Activated naive CD8-positive, alpha-beta T cell treated with anti-CD3 and anti-CD28 coated beads, Interleukin-2, amount 10 ng/mL, durations not matched to agents 7 days and 5 days (primary cell): Measurements from ENCODE around the gene KDM5B. TPM values are rescaled to one million over a fixed set of nuclear protein-coding genes. Genes with fewer than 3 reads are reported as not detected.

Experiments used
- ATAC-seq: fragments of 150-1000 bp; cut with Tn5 transposase; one replicate; pipeline ENCODE4 v1.10.0; 2021; ENCODE audit warnings: low read depth, moderate library complexity
- POLR2A ChIA-PET: fragments of 350-600 bp; sonication (Branson Sonifier 250); formaldehyde crosslinking; loops from one replicate; lab custom pipeline; 2021; ENCODE audit warnings: antibody characterized with exemption; lab: Charles Lee
- DNase-seq: peaks from one replicate; pipeline ENCODE4 v3.0.0; 2021
- H3K27ac Mint-ChIP-seq: one replicate; pipeline ENCODE4 v1.8.0; 2022; ENCODE audit warnings: mild to moderate bottlenecking, mixed read lengths
- H3K27me3 Mint-ChIP-seq: one replicate; pipeline ENCODE4 v1.8.0; 2022; ENCODE audit warnings: mild to moderate bottlenecking, moderate library complexity, mixed read lengths
- H3K36me3 Mint-ChIP-seq: one replicate; pipeline ENCODE4 v1.8.0; 2021; ENCODE audit warnings: mild to moderate bottlenecking, mixed read lengths
- H3K4me1 Mint-ChIP-seq: one replicate; pipeline ENCODE4 v1.8.0; 2021; ENCODE audit warnings: mixed read lengths
- H3K4me3 Mint-ChIP-seq: one replicate; pipeline ENCODE4 v1.8.0; 2022; ENCODE audit warnings: mild to moderate bottlenecking, moderate library complexity, mixed read lengths
- H3K9me3 Mint-ChIP-seq: one replicate; pipeline ENCODE4 v1.8.0; 2021; ENCODE audit warnings: mixed read lengths
- total RNA-seq, 2 experiments: library from RNA; stranded (reverse); gene quantifications; one replicate each; pipeline ENCODE4 v1.2.3, GENCODE V29; 2021

KDM5B gene
- total RNA-seq, 2 experiments from 2014 or later: 45.2 to 55.5 TPM

DNA sequence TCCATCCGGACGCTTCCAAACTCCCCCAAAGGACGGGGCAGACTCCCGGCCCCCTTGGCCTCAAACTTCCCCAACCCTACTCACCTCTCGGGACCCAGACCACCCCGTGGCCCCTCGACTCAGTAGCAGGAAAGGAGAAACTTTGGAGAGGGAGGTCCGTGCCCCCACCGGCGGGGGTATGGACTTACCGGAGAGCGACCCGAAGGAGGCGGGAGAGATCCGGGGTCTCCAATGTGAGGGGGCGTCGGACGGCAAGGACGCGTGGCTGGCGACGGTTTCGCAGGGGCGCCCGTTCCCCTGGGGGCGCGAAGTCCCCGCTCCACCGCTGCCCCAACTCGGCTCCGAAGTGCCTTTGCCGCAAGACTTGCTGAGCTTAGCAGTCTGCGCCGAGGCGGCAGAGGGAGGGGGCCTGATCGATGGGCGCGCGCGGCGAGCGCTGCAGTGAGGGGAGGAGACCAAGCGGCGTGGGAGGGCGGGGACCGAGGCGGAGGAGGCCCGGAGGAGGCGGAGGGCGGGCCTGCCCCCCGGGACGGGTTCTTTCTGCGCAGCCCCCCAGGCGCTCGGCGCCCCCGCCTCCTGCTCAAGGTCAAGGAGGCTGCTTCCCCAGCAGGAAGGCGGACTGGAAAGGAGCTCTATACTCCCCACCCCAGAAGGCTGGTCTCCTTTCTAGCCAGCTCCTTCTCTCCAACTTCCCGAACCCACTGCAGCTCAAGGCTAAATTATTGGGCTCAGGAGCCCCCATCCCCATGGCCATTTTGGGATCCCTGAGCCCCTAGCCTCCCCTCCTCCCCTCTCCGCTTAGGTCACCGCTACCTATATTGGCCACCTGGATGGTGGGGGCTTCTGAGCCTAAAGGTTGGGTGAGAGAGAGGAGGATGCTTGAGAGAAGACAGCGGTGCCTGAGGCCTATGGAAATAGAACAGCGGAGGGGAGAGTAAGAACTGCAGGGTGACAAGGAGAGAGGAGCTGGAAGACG is 97.9 kb downstream of the KDM5B start, which contains the start of gene SYT2:
Gene SYT2 (minus strand): TSS at position 385 of the 976 bp plus-strand sequence. CDS start 104,682 bp downstream, outside the sequence.
- peak; percentile 67 for ATAC-seq
- H3K9me3 Mint-ChIP-seq: no peaks in the 10 kb centered on the region
- H3K4me3 Mint-ChIP-seq: no peak within 1 kb of the TSS
- POLR2A ChIA-PET: no interaction called here
- DNase-seq: peak; percentile 41
- H3K36me3 Mint-ChIP-seq: no peaks in the 10 kb centered on the region
- H3K27me3 Mint-ChIP-seq: peaks cover 83% of the 10 kb centered on the region
- peaks cover 2% of the 10 kb centered on the region for H3K4me1 Mint-ChIP-seq
- H3K27ac Mint-ChIP-seq: no peak within 1 kb of the TSS

DNA sequence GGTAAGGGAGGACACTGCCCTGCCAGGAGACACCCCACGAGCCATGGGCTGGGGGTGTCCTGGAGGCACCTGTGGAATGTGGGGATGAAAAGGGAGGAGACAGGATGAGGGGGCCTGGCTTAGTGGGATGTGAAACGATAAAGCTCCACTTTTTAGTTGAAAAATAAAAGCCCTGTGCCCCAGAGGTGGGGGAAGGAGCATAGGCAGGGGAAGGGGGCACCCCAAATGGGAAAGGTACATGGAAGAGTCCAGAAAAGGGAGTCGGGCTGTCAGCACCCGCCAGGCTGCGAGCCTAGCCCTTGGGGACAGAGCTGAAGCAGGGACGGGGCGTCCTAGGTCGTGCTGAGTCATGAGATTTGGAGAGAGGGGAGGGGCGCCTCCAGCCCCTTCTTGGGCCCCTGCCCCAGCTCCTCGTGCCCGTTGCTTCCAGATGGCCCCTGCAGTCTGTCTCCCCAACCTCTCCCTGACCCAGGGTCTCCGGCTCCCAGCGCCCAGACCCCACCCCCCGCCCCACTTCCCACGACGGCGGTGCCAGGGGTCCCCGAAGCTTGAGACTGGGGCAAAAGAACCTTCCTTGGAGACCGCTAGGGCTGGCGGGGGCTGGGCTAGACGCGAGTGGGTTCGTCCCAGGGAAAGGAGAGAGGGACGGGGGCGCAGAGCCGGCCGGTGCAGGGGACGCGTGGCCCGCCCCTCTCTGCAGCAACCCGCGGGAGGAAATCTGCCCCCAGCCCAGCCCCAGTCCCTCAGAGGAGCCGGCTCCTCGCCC is 98.8 kb downstream of the KDM5B start:
- POLR2A ChIA-PET: no interaction called here
- ATAC-seq (no peak), DNase-seq (no peak)
- H3K36me3 Mint-ChIP-seq: no peaks in the 10 kb centered on the region
- peaks cover 84% of the 10 kb centered on the region for H3K27me3 Mint-ChIP-seq
- no peaks in the 10 kb centered on the region for H3K9me3 Mint-ChIP-seq
- H3K27ac Mint-ChIP-seq: no peak overlapping the region
- H3K4me1 Mint-ChIP-seq: peaks cover 2% of the 10 kb centered on the region
- H3K4me3 Mint-ChIP-seq: no peak overlapping the region

DNA sequence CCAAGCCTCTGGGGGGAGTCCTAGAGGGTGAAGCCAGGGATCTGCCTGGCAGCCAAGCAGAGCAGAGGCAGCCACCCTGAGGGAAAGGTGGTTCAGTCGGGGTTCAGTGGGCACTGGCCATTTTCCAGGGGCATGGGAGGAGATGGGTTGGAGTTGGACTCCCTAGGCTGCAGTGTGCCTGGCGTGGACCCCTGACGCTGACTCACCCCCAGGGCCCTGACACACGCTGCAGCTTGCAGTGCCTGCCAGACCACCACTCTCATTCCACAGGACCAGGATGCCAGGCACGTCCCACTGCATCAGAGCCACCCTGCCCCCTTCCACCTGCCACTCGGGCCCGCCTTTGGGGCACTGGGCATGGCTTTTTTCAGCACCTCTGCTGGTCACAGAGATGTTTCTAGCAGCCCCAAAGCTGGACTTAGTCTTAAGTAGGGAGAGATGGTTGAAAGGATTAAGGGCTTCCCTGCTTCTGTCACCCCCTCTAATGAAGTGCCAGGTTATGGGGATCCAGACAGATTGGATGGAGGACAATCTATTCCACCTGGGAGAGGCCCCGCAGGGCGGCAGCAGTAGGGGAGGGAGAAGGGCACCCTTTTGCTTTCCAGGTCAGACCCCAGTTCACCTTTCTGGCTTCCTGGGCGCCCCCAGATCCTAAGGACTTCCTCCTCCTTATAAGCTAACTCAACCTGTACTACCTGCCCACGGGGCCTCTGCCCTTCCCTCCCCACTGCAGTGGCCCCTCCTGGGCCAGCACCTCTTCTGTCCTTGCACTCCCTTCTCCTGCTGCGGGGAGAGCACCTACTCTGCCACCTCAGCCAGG is 99.6 kb downstream of the KDM5B start:
- Mint-ChIP-seq H3K9me3 (no peaks in the 10 kb centered on the region), H3K4me3 (no peak overlapping the region), H3K27me3 (peaks cover 86% of the 10 kb centered on the region), H3K27ac (no peak overlapping the region), H3K36me3 (no peaks in the 10 kb centered on the region), H3K4me1 (peaks cover 2% of the 10 kb centered on the region)
- DNase-seq: no peak
- POLR2A ChIA-PET: no interaction called here
- ATAC-seq: no peak

DNA sequence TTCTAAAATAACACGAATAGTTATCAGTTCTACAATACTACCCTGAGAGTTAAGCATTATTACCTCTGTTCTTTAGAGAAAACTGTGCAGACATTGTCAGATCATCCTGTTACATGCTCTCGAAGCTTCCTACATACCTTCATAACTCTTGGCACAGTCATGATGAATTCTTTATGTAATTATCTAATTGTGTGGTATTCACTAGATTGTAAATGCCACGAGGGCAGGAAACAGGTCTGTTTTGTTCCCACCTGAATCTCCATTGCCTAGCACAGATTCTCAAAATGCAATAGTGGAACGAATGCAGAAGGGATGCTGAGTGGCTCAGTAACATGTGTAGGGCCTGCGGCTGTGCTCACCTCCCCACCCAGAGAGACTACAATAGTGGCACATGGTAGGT is 101.4 kb downstream of the KDM5B start:
- H3K36me3 Mint-ChIP-seq: no peaks in the 10 kb centered on the region
- peaks cover 2% of the 10 kb centered on the region for H3K4me1 Mint-ChIP-seq
- no peaks in the 10 kb centered on the region for H3K9me3 Mint-ChIP-seq
- POLR2A ChIA-PET: no interaction called here
- H3K27ac Mint-ChIP-seq: no peak overlapping the region
- DNase-seq (no peak), ATAC-seq (no peak)
- H3K27me3 Mint-ChIP-seq: peaks cover 83% of the 10 kb centered on the region
- no peak overlapping the region for H3K4me3 Mint-ChIP-seq

DNA sequence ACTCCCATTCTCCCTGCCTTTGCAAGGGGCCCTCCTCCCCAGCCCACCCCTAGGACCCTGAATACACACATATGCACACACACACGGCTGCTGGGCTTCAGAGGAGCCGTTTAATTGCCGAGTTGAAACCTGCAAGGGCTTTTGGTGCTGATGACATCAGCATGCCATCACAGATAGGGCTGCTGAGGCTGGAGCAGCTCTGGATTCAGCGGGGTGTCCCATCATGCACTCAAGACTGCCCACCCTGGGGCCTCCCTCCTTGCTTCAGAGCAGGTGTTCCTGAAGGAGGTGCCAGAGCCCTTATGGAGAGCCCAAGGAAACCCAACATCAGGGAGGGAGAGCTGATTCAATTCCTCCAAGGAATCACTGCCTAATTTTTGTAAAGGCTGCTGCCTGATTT is 103.6 kb downstream of the KDM5B start:
- Mint-ChIP-seq H3K4me1 (no peaks in the 10 kb centered on the region), H3K36me3 (no peaks in the 10 kb centered on the region), H3K27ac (no peak overlapping the region), H3K27me3 (peaks cover 71% of the 10 kb centered on the region), H3K4me3 (no peak overlapping the region), H3K9me3 (no peaks in the 10 kb centered on the region)
- ATAC-seq (no peak), DNase-seq (no peak)
- POLR2A ChIA-PET: no interaction called here

DNA sequence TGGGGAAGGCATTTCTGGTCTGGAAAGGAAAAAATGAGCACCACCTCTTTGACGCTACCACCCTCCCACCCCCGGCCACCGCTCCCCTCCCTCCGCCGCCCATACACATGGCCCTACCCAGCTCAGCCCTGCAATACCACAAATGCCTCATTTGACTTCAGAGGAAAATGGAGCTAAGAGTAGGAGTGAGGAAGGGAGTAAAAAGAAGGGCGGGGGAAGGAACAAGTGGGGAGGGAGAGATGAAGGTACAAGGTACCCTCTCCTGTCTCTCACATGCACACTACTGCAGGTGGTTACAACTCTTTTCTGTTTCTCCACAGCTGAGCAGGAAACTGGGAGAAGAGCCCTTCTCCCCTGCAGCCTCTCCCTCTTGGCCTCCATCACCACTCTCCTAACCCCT is 105.0 kb downstream of the KDM5B start:
- Mint-ChIP-seq H3K4me3 (no peak overlapping the region), H3K4me1 (peaks cover 5% of the 10 kb centered on the region), H3K27ac (no peak overlapping the region), H3K9me3 (no peaks in the 10 kb centered on the region), H3K36me3 (no peaks in the 10 kb centered on the region), H3K27me3 (peaks cover 63% of the 10 kb centered on the region)
- ATAC-seq (no peak), DNase-seq (no peak)
- POLR2A ChIA-PET: no interaction called here

DNA sequence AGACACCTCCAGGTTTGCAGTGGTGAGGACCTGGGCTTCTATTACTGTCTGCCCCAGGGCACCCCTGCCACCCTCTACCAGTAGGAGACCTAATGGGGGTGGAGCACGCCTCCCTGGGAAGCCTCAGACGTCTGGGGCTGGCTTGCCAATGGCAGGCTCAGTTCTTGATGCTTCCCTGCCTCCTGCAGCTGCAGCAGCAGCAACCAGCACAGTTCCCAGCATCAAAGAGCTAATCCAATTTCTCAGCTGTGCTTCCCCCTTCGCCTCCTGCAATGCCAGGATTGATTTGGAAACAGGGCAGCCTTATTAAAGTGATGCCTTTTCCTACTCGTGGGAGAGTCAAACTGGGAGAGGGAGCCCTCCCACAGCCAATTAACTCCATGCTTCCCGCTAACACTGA is 106.1 kb downstream of the KDM5B start:
- no peak overlapping the region for H3K4me3 Mint-ChIP-seq
- no peaks in the 10 kb centered on the region for H3K9me3 Mint-ChIP-seq
- ATAC-seq (no peak), DNase-seq (no peak)
- peaks cover 6% of the 10 kb centered on the region for H3K4me1 Mint-ChIP-seq
- no peak overlapping the region for H3K27ac Mint-ChIP-seq
- H3K27me3 Mint-ChIP-seq: peaks cover 60% of the 10 kb centered on the region
- H3K36me3 Mint-ChIP-seq: no peaks in the 10 kb centered on the region
- POLR2A ChIA-PET: no interaction called here

DNA sequence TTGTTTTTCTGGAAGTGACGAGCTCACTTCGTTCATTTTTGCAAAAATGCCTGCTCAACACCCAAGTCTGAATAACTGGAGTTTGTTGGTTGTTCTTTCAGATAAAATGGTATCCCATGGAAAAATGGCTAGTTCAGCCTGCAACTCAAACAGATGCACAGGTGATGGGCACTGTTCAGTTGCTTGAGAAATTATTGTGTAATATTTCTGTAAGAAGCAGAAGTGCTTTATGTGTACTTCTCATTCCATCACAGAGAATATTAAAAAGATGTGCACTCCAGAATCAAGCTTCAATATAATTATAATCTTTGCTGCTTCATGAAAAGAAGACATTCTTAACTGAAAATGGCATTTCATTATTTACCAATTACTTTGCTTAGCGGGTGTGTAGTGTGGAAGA is 107.0 kb downstream of the KDM5B start:
- peaks cover 6% of the 10 kb centered on the region for H3K4me1 Mint-ChIP-seq
- no peak for DNase-seq
- H3K27ac Mint-ChIP-seq: no peak overlapping the region
- no peak overlapping the region for H3K4me3 Mint-ChIP-seq
- POLR2A ChIA-PET: no interaction called here
- no peak for ATAC-seq
- H3K36me3 Mint-ChIP-seq: no peaks in the 10 kb centered on the region
- H3K27me3 Mint-ChIP-seq: peaks cover 58% of the 10 kb centered on the region
- H3K9me3 Mint-ChIP-seq: no peaks in the 10 kb centered on the region

DNA sequence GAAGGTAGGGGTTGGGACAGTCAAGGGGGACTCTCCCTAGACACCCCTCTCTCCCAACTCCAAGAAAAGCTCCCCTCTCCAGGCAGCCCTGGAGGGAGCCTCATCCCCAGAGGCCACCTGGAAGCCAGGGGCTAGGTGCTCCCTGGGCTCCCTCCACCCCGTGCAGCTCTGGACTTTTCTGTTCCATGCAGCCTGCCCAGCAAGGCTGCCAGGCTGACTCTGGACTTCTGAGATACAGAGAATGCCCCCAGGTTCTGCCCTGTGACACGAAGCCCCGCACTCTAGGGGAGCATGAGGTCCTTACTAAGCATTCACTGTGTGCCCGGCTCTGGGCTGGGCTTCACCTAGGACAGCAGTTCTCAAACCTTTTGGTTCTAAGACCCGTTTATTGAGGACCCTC is 108.2 kb downstream of the KDM5B start:
- no peak overlapping the region for H3K27ac Mint-ChIP-seq
- DNase-seq: no peak
- H3K9me3 Mint-ChIP-seq: no peaks in the 10 kb centered on the region
- H3K36me3 Mint-ChIP-seq: no peaks in the 10 kb centered on the region
- no peak for ATAC-seq
- peaks cover 58% of the 10 kb centered on the region for H3K27me3 Mint-ChIP-seq
- POLR2A ChIA-PET: no interaction called here
- peaks cover 6% of the 10 kb centered on the region for H3K4me1 Mint-ChIP-seq
- H3K4me3 Mint-ChIP-seq: no peak overlapping the region

DNA sequence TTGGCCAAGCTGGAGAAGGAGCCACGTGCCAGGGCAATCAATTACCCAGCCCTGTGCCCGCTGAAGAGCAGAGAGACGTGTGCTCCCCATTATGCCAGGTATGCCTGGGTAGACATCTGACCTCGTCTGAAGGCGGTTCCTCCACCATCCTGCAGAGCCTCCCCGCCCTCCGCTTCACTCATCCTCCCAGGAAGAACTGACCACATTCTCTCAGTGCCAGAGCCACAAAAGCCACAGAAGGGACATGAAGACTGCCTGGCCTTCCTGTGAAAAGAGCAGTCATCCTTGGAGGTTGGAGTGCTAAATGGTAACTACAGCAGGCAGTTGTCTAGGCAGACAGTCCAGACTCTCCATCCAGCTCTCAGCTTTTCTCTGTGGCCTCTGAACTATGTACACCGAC is 109.9 kb downstream of the KDM5B start:
- peaks cover 6% of the 10 kb centered on the region for H3K4me1 Mint-ChIP-seq

DNA sequence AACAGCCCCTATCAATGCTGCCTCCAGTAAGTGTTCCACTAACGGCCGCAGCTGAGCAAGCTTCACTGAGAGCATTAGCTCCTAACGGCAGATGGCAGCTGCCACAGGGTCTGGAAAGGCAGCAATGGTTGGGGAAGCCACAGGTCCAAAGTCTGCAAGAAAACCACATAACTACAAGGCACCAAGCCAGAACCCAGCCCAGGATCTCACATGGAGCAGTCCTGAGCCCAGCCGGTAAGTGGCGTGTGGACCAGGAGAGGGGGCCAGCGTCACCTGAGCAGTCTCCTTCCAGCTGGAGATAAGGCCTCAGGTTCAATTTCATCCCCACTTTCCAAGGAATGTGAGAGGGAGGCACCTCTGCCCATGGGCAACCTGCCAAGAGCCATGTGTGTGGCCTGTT is 111.2 kb downstream of the KDM5B start:
- POLR2A ChIA-PET: no interaction called here
- Mint-ChIP-seq H3K9me3 (no peaks in the 10 kb centered on the region), H3K4me1 (peaks cover 6% of the 10 kb centered on the region), H3K27me3 (peaks cover 48% of the 10 kb centered on the region), H3K36me3 (no peaks in the 10 kb centered on the region), H3K27ac (no peak overlapping the region), H3K4me3 (no peak overlapping the region)
- DNase-seq (no peak), ATAC-seq (no peak)

More for the DNA sequence above, 109.9 kb downstream of the KDM5B start:
- no peaks in the 10 kb centered on the region for H3K9me3 Mint-ChIP-seq
- DNase-seq: no peak
- no peak overlapping the region for H3K4me3 Mint-ChIP-seq
- H3K27me3 Mint-ChIP-seq: peaks cover 52% of the 10 kb centered on the region
- H3K27ac Mint-ChIP-seq: no peak overlapping the region
- ATAC-seq: no peak
- POLR2A ChIA-PET: no interaction called here
- H3K36me3 Mint-ChIP-seq: no peaks in the 10 kb centered on the region

DNA sequence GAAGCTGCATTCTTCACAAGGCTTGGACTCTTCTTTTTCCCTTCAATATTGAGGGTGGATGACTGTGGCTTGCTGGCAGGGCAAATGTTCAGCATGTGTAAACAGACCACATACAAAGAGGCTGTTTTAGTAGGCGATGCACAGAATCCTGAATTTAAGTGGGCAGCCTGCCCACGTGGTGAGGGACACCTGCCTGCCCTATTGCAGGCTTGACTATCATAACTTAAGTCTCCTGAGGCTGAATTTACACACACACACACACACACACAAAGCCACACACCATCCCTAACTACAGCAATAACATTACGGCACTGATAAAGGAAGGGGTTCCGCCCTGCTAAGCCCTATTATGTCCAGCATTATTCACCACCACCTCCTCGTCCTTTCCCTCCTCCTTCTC is 113.9 kb downstream of the KDM5B start:
- POLR2A ChIA-PET: no interaction called here
- H3K27me3 Mint-ChIP-seq: peaks cover 38% of the 10 kb centered on the region

DNA sequence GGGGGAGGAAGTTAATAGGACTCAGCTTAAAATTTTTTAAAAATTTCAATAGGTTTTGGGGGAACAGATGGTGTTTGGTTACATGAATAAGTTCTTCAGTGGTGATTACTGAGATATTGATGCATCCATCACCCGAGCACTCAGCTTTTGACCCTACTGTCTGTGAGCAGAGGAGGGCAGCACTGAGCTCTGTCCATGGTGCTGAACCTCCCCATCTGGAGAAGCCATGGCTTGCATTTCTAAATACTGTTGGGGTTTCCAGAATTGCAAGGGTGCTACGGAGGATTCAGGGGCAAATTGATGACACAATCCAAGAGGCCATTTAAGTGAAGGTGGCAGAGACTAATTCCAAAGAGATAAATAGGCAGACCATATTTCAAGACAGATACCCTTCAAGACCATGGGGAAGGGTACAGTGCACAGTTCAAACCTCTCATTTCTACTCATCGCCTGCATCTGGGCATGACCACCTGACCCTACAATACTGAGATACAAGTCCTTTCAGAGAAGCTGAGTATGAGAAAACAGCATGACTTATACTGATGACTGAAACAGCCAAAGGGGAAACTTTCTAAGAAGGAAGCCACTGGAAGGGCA is 115.2 kb downstream of the KDM5B start:
- ATAC-seq (peak; percentile 78), DNase-seq (peak; percentile 71)
- Mint-ChIP-seq H3K27me3 (peaks cover 33% of the 10 kb centered on the region), H3K9me3 (no peaks in the 10 kb centered on the region), H3K27ac (no peak overlapping the region), H3K4me3 (no peak overlapping the region), H3K36me3 (no peaks in the 10 kb centered on the region), H3K4me1 (peaks cover under 1% of the 10 kb centered on the region)
- POLR2A ChIA-PET: no interaction called here

More for the DNA sequence above, 113.9 kb downstream of the KDM5B start:
- Mint-ChIP-seq H3K36me3 (no peaks in the 10 kb centered on the region), H3K9me3 (no peaks in the 10 kb centered on the region), H3K4me1 (peaks cover 6% of the 10 kb centered on the region), H3K4me3 (no peak overlapping the region), H3K27ac (no peak overlapping the region)
- DNase-seq: no peak
- ATAC-seq: no peak
